Neutrophil (primary cell): Measurements from ENCODE around the gene PIGQ.

Experiments used
- H3K27ac ChIP-seq: fragments of 200-600 bp; sonication (generic); 2 replicates; pipeline ENCODE4 v1.5.1; 2016; ENCODE audit warnings: mild to moderate bottlenecking, moderate library complexity
- H3K27me3 ChIP-seq: fragments of 200-600 bp; sonication (generic); 2 replicates; pipeline ENCODE4 v1.6.0; 2016; ENCODE audit warnings: mild to moderate bottlenecking
- H3K36me3 ChIP-seq: fragments of 200-600 bp; sonication (generic); 2 replicates; pipeline ENCODE4 v1.5.1; 2017
- H3K4me1 ChIP-seq, 2 experiments: fragments of 200-600 bp in 1 of 2; sonication (generic) in 1 of 2; 1 replicate in 1 of 2; 2 replicates in 1 of 2; pipeline versions ENCODE4 v1.5.1 to v1.6.1; 2013 to 2016; ENCODE audit warnings: low read depth in 1 of 2, low read length in 1 of 2, mild to moderate bottlenecking in 1 of 2, moderate library complexity in 1 of 2; ENCODE audit not compliant: control insufficient read depth in 1 of 2, insufficient read depth in 1 of 2
- H3K4me3 ChIP-seq, 2 experiments: fragments of 200-600 bp in 1 of 2; sonication (generic) in 1 of 2; 1 replicate in 1 of 2; 2 replicates in 1 of 2; pipeline ENCODE4 v1.5.1; 2013 to 2016; ENCODE audit warnings: low read depth in 1 of 2, low read length in 1 of 2, mild to moderate bottlenecking in 1 of 2, moderate library complexity in 1 of 2
- H3K9me3 ChIP-seq: fragments of 200-600 bp; sonication (generic); 2 replicates; pipeline ENCODE4 v1.5.1; 2016
- TF ChIP-seq, protein P1 (sequence below): fragments of 200-600 bp; sonication (generic); IDR thresholded peaks from 2 replicates; pipeline ENCODE4 v1.5.1; 2016; ENCODE audit warnings: antibody characterized with exemption

PIGQ gene

GRCh38 chr16:631808-632358 is 62.1 kb downstream of the PIGQ start:
- TF ChIP-seq, protein P1, sequence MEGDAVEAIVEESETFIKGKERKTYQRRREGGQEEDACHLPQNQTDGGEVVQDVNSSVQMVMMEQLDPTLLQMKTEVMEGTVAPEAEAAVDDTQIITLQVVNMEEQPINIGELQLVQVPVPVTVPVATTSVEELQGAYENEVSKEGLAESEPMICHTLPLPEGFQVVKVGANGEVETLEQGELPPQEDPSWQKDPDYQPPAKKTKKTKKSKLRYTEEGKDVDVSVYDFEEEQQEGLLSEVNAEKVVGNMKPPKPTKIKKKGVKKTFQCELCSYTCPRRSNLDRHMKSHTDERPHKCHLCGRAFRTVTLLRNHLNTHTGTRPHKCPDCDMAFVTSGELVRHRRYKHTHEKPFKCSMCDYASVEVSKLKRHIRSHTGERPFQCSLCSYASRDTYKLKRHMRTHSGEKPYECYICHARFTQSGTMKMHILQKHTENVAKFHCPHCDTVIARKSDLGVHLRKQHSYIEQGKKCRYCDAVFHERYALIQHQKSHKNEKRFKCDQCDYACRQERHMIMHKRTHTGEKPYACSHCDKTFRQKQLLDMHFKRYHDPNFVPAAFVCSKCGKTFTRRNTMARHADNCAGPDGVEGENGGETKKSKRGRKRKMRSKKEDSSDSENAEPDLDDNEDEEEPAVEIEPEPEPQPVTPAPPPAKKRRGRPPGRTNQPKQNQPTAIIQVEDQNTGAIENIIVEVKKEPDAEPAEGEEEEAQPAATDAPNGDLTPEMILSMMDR: no peak
- Histone ChIP-seq H3K9me3 (no peaks in the 10 kb centered on the region), H3K27ac (no peak overlapping the region), H3K4me3 (no peak overlapping the region), H3K27me3 (peaks cover 25% of the 10 kb centered on the region), H3K4me1 (peaks cover 7 to 15% of the 10 kb centered on the region in 2 experiments), H3K36me3 (peaks cover 36% of the 10 kb centered on the region)

GRCh38 chr16:632486-633335 is 62.9 kb downstream of the PIGQ start:
- peaks cover 28% of the 10 kb centered on the region for H3K36me3 ChIP-seq

DNA sequence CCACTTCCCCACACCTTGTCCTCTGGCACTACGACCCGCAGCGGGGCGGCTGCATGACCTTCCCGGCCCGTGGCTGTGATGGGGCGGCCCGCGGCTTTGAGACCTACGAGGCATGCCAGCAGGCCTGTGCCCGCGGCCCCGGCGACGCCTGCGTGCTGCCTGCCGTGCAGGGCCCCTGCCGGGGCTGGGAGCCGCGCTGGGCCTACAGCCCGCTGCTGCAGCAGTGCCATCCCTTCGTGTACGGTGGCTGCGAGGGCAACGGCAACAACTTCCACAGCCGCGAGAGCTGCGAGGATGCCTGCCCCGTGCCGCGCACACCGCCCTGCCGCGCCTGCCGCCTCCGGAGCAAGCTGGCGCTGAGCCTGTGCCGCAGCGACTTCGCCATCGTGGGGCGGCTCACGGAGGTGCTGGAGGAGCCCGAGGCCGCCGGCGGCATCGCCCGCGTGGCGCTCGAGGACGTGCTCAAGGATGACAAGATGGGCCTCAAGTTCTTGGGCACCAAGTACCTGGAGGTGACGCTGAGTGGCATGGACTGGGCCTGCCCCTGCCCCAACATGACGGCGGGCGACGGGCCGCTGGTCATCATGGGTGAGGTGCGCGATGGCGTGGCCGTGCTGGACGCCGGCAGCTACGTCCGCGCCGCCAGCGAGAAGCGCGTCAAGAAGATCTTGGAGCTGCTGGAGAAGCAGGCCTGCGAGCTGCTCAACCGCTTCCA is 63.7 kb downstream of the PIGQ start:
- H3K27me3 ChIP-seq: peaks cover 25% of the 10 kb centered on the region
- no peak overlapping the region for H3K4me3 ChIP-seq
- H3K9me3 ChIP-seq: no peaks in the 10 kb centered on the region
- H3K27ac ChIP-seq: no peak overlapping the region
- peaks cover 20% of the 10 kb centered on the region for H3K36me3 ChIP-seq
- peaks cover 14 to 24% of the 10 kb centered on the region in 2 experiments for H3K4me1 ChIP-seq
- TF ChIP-seq, protein P1: no peak

More at GRCh38 chr16:632486-633335, 62.9 kb downstream of the PIGQ start:
- H3K4me3 ChIP-seq: no peak overlapping the region
- no peaks in the 10 kb centered on the region for H3K9me3 ChIP-seq
- peaks cover 13 to 23% of the 10 kb centered on the region in 2 experiments for H3K4me1 ChIP-seq
- no peak overlapping the region for H3K27ac ChIP-seq
- peaks cover 25% of the 10 kb centered on the region for H3K27me3 ChIP-seq
- TF ChIP-seq, protein P1: no peak
